Jurkat, Clone E6-1 (cell line): ENCODE results near the gene GALNT15.

ENCODE experiments used
- DNase-seq: peaks from one replicate; pipeline ENCODE4 v3.0.0-alpha.2; 2011; ENCODE audit warnings: low read depth, low spot score
- H3K4me3 ChIP-seq: 2 replicates; pipeline ENCODE4 v1.5.1; 2011; ENCODE audit warnings: mild to moderate bottlenecking, low read length, control low read depth, moderate library complexity

GALNT15 gene

DNA sequence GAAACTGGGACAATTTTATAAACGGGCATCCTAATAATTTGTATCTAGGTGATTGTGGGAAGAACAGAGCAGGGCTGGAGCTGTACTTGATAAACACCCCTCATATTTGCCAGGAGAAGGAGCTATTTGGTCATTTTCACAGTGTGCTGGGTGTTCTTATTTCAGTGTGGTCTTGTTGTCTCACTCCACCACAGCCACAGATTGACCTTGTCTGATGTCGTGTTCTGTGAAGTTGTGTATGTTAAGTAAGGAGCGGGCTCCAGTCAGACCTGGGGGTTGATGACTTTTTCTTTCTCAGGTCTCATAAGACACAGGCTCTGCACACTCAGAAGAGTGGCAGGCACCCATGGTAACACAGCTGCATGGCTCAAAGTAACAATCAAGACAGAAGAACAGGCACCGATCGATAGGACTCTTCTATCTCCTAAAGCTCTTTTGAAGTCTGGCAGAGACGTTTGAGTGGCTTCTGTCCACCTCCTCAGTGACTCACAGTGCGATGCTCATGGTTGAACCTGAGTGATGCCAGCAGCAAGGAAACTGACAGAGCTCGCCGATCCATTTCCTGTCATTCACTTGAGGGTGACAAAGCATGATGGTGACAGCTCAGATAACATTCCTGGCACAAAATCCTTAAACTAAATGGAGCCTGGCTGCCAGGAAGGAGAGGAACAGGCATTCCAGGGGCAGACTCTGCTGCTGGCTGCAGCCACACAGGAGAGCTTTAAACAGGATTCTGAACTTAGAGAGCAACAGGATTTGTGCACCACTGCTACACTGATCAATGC, 69.4 kb downstream of the GALNT15 start:
- no peak overlapping the region for H3K4me3 ChIP-seq
- no peak for DNase-seq

DNA sequence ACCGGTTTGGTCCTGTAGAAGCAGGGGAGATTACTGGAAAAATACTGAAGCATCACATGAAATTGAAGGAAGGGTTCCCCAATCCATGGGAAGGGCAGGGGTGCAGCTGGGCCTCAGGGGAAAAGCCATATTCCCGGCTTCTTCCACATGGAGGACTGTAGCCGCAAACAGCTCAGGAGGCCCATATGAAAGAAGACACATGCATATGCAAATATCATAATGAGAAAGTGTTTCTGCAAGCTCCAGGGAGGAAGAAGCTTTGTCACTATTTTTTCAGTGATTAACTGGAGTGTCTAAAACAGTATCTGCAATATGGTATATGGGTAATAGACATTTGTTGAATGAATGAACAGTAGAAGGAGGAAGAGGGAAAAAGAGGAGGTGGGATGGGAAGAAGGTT, 71.1 kb downstream of the GALNT15 start:
- H3K4me3 ChIP-seq, result no peak overlapping the region
- DNase-seq, result no peak

GRCh38 chr3:16247282-16248061, 73.0 kb downstream of the GALNT15 start:
- H3K4me3 ChIP-seq, result no peak overlapping the region
- peak; percentile 78 for DNase-seq

- DNase-seq, result no peak
- H3K4me3 ChIP-seq, result no peak overlapping the region
Observed at GRCh38 chr3:16248556-16248955, 74.1 kb downstream of the GALNT15 start.

DNA sequence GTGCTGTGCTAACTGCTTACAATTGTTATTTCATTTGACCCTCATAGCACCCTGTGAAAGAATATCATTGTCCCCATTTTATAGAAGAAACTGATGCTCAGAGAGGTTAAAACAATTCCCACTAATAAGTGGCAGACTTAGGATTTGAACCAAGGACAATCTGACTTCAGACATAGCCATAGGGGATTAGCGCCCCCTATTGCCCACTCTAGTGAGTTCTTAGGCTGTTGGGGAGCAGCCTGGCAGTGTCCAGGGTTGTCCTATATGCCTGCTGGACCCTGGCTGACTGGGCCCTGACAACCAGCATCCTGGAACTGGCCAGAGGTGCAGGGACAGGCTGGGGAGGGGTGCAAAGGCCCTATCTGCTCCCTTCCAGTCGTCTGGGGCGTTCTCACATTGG, 74.9 kb downstream of the GALNT15 start:
- no peak overlapping the region for H3K4me3 ChIP-seq
- DNase-seq, result no peak

- no peak for DNase-seq
- no peak overlapping the region for H3K4me3 ChIP-seq
Observed at GRCh38 chr3:16249886-16250285, 75.4 kb downstream of the GALNT15 start.

DNA sequence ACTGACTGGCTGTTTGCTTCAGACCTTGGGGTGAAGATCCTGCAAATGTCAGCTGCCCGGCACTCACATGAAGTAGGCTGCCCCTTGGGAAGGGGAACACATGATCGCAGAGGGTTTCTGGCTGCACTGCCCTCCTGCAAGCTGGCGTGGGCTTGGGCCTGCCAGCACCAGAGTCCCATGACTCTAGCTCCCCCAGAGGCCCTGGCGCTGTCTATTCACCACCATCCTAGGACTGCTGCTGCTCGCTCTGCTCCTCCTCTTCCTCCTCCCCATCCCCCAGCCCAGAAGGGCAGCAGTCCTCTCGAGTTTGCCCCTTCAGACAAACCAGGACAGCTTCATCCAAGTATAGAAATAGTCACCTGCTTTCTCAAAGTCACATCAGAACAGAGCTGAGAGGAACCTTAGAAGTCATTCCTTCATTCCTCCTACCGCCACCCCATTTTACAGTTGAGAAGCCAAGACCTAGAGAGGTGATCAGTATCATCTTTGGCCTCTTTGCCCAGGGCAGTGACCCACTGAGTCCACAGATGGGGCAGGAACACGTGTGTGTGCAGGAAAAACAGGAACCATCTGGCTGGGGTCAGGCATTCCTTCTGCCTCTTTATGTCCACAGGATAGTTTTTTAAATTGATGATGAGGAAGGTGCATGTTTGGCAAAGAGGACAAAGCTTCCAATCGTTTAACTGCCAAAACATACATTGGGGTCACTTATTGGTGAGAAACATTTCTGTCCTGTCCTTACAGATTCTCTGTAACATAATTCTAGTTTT, 77.0 kb downstream of the GALNT15 start:
- DNase-seq, result no peak
- no peak overlapping the region for H3K4me3 ChIP-seq

DNA sequence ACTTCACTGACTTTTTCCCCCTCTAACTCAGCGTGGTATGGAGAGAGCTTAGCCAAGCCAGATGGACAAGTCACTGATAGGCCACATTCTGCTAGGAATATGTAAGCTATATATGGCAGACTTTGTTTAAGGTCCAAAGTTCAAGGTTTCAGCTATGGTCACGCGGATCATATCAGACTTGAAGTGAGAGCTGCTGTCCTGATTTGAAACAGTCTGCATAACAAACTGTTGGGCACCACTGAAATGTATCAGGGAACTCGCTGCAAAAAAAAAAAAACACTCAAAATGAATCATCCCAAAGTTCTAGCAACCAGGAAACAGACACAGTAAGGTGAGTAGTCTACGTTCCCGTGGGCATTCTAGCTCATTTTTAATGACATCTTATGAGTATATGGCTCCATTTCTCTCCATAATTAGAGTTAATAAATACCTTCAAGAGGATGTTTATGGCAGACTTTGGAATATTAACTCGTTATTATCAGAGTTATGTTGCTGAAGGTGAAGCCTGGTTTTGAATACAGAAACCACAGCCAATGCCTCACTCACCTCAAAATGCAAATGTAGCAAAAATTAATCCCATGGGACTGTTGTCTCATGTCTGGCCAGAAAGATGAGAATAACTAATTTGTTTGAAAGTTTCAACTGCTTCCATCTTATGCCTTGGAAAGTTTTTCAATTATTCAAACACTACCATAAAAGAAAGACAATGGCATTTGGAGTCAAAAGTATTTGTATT, 77.9 kb downstream of the GALNT15 start:
- DNase-seq, result no peak

DNA sequence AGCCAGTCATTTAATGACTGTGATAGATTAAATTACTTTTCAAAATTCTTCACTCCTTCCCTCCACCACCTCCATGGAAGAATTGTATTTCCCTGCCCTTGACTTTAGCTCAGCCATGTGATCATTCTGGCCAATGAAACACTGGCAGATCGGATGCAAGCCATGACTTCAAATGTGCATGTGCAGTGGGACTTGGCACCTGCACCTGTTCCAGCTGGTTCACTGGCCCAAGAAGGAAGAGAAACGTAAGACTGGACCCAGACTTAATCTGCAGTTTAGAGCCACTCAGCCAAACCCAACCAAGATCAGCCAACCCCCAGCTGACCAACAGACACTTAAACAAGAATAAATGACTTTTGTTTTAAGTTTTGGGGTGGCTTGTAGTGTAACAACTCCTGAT, 78.5 kb downstream of the GALNT15 start:
- DNase-seq, result no peak
- no peak overlapping the region for H3K4me3 ChIP-seq

More for the DNA sequence above, 77.9 kb downstream of the GALNT15 start:
- no peak overlapping the region for H3K4me3 ChIP-seq

- no peak overlapping the region for H3K4me3 ChIP-seq
- DNase-seq, result no peak
Observed at GRCh38 chr3:16253601-16254000, 79.1 kb downstream of the GALNT15 start.

GRCh38 chr3:16254916-16255315, 80.4 kb downstream of the GALNT15 start:
- no peak for DNase-seq
- H3K4me3 ChIP-seq, result no peak overlapping the region

DNA sequence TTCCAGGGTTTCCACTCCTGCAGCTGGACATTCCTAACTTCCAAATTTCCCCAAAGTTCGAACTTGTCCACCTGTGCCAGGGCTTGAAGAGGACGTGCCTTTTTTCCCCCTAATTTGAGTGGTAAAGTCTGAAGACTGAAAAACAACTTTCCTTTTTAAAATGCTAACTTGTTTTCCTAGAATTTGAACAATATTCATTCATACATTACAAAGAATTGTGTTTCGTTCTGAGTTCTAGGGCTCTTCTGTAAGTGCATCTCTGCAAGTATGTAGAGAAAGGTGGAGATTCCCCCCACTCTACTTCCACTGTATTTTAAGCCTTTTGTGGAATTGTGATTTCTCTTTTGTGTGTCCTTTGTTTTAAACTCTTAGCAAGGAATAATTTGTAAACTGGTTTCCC, 80.8 kb downstream of the GALNT15 start:
- DNase-seq, result no peak

GRCh38 chr3:16255726-16256125, 81.2 kb downstream of the GALNT15 start:
- no peak for DNase-seq
- no peak overlapping the region for H3K4me3 ChIP-seq

More for the DNA sequence above, 80.8 kb downstream of the GALNT15 start:
- H3K4me3 ChIP-seq, result no peak overlapping the region

DNA sequence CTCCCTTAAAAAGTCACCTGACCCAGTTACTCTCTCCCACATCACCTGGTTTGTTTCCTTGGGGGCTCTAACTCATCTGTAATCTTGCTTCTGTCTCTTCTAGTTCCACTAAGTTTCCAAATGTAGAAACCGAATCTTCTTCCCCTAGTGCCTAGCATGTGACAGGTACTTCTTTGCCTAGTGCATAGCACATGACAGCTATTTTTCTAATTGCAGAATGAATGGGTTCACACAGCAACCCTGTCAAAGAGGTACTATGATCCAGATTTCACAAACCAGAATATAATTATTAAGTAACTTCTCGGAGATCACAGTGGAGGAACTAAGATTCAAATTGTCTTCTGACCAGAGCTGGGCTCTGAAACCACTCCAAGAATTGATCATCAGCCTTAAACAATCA, 82.8 kb downstream of the GALNT15 start:
- no peak for DNase-seq
- no peak overlapping the region for H3K4me3 ChIP-seq

DNA sequence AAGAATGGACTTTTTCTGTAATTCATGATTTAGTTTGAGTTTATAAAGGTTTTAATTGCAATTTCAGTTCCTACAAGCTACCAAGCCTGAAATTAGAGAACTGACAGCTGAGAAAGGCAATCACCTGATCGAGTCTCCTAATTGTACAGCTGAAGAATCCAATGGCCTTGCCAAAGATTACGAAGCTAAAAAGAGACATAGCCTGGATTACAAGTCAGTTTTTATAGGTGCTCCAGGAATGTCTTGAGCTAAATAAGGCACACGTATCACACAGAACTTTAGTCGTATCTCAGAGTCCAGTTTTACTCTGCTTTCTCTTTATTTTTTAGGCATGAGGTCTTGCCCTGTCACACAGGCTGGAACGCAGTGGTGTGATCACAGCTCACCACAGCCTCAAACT, 83.7 kb downstream of the GALNT15 start:
- DNase-seq, result no peak
- H3K4me3 ChIP-seq, result no peak overlapping the region

GRCh38 chr3:16258866-16259265, 84.4 kb downstream of the GALNT15 start:
- no peak overlapping the region for H3K4me3 ChIP-seq

GRCh38 chr3:16260046-16260445, 85.6 kb downstream of the GALNT15 start:
- DNase-seq, result no peak
- H3K4me3 ChIP-seq, result no peak overlapping the region

More at GRCh38 chr3:16258866-16259265, 84.4 kb downstream of the GALNT15 start:
- peak; percentile 42 for DNase-seq

DNA sequence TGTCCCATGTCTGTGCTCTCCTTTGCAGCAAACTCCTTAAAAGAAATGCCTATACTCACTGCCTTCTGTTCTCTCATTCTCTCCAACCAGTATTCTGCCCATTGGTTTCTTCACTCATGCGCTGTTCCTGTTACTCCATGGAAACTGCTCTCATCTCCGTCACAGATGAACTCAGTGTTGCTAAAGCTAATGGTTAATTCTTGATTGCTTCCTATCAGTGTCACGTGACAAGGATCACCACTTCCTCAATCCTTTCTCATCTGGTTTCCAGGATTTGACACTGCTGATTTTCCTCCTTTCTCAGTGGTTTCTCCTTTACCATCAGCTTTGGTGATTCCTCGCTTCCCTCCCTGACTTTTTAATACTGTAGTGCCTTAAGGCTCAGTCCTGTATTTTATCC, 87.7 kb downstream of the GALNT15 start:
- DNase-seq, result no peak
- H3K4me3 ChIP-seq, result no peak overlapping the region

DNA sequence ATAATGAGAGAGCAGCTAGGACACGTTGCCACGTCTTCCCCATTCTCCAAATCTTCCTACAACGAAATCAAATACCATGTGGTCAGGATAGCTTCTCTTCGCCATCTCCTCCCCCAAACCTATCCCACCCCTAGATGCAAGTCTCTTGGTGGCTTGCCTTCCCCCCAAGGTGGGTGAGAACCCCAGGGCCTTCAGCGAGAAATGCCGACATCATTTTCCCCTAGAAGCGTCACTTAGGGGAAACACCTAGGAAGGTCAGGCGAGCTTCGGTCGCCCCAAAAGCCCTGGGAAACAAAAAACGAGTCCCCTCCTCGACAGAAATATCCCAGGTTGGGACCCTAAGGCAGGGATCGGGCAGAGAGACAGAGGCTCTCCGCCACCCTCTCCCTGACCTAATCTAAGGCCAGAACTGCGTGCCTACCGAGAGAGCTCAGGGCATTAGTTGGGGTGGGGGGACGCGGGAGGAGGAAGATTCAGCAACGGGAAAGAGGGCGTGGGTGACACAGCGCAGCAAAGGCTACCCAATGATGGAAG, 89.8 kb downstream of the GALNT15 start:
- H3K4me3 ChIP-seq, result peak overlapping the region; percentile 98
- DNase-seq, result no peak
